ENCODE results near the gene DAB2IP.
"Not testable (repeated sequence)": the region's sequence is repeated elsewhere in the genome, so short reads cannot be mapped to it uniquely, and the experiment has no call there.

The DAB2IP gene

GRCh38 chr9:121626012-121626411, 25.4 kb upstream of the DAB2IP start:
- DNase-seq (ENCODE audit: low spot score), result no peak

GRCh38 chr9:121627427-121627826, 24.0 kb upstream of the DAB2IP start:
- DNase-seq (ENCODE audit: low spot score), result no peak

GRCh38 chr9:121628401-121628800, 23.0 kb upstream of the DAB2IP start:
- DNase-seq (ENCODE audit: low spot score), result no peak

- no peak for DNase-seq (ENCODE audit: low spot score)
Measured at GRCh38 chr9:121631115-121631514, 20.3 kb upstream of the DAB2IP start.

DNA sequence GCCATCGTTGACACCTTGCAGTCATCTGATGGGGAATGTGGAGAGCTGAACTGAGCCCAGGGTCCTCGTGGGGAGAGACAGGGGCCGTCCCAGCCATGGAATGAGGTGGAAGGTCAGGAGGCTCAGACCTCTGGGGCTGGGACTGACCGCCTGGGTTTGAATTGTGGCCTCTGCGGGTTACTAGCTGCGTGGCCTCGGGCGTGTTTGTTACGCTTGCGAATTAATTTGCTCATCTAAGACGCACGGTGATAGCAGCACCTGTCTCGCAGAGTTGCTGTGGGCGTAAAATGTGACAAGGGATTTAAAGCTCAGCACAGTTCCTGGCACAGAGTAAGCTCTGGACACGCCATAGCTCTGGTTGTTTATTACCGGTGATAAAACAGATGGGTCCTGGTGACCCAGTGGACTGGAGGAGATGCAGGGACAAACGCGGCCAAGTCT, 19.4 kb upstream of the DAB2IP start:
- no peak for DNase-seq (ENCODE audit: low spot score)

DNA sequence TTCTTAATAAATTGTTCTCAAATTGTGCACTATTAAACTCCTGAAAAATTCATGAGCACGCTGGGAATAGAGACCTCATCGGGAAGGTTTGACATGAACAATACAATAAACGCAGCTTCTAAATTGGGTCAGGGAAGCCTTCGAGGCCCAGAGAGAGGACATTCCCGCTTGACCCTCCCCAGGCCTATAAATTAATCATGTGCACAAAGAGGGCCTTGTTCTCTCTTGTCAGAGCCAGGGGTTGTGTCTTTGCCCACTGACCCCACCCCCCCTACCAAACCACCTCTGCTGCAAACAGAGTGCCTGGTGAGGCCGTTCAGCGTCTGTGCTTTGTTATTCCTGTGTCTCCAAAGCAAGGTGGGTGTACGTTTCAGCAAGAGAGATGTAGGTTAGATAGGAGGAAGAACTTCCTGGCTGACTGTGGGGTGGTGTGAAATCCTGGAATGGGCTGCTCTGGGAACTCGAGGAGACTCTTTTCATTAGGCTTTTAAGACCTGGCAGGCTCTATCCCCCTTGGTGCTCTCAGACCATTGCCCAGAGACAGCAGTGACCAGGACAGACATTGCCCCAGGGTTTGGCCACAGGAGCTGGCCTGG, 18.2 kb upstream of the DAB2IP start:
- DNase-seq (ENCODE audit: low spot score), result no peak

- DNase-seq (ENCODE audit: low spot score), result no peak
Measured at GRCh38 chr9:121633736-121634135, 17.7 kb upstream of the DAB2IP start.

- peak; percentile 51 for DNase-seq (ENCODE audit: low spot score)
Measured at GRCh38 chr9:121634329-121635261, 16.8 kb upstream of the DAB2IP start.

DNA sequence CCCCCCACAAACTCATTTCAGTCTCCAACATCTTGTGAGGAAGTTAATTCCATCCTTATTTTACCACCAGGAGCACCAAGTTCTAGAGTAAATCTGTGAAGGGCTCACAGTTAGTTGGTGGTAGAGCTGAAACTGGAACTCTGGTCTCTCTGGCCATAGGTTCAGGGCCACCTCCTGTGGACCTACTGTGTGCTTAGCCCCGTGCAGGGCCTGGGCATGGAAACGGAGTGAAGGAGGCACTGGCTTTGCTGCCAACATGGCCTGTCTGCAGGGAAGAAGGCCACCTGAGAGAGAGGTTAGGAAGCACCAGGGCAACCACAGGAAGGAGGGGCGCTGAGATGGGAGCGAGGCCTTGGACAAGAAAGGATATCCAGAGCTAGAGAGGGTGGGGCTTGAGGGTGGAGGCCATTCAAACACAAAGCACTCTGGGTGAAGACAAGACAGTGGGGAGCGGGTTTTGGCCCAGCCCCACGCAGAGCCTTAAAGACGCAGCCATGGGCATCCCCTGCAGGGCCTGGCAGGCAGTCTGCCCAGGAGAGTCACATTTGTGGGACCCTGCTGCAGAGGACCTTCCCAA, 16.0 kb upstream of the DAB2IP start:
- DNase-seq (ENCODE audit: low spot score), result no peak

DNA sequence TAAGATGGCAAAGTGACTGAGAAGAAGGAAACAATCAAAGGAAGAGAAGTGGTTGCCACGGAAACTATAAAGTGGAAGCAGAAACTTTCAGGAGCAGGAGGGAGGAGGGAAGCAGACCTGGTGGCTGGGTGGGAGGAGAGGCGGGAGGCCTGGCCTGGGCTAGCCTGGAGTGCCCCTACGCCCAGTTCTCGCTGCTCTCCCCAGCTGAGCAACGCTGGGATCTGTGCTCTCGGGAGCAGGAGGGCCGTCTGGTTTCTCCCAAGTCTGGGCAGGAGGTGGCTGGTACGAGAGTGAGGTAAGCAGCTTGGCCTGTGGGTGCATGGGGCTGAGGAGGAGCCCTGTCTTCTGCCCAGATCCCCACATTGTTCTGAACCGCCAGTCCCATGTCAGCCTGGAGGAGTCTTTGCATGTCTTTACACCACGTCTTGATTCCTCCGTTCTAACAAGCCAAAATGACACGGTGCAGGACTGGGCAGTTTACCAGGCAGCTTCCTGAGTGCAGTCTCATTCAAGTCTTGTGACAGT, 15.0 kb upstream of the DAB2IP start:
- peak; percentile 55 for DNase-seq (ENCODE audit: low spot score)

- DNase-seq (ENCODE audit: low spot score), result no peak
Measured at GRCh38 chr9:121636978-121637712, 14.3 kb upstream of the DAB2IP start.

DNA sequence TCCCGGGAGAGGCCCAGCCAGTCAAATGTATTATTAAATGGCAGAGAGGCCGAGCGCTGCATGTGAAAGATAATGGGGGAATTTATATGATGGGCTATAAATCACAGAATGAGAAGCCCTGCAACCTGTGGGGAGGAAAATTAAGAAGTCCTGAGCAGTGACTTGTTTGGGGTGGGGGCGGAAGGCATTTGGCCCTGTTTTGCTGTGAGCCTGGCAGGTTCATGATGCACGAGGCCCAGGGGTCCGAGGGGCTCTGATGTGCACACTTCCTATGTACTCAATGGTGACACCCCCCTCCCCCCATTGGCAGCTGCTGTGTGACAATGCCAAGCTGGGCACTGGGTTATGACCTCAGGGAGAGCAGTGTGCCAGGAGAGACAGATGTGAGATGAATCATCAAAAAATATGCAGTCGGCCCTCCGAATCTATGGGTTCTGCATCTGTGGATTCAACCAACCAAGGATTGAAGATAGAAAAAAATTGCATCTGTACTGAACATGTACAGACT, 13.7 kb upstream of the DAB2IP start:
- peak; percentile 77 for DNase-seq (ENCODE audit: low spot score)

DNA sequence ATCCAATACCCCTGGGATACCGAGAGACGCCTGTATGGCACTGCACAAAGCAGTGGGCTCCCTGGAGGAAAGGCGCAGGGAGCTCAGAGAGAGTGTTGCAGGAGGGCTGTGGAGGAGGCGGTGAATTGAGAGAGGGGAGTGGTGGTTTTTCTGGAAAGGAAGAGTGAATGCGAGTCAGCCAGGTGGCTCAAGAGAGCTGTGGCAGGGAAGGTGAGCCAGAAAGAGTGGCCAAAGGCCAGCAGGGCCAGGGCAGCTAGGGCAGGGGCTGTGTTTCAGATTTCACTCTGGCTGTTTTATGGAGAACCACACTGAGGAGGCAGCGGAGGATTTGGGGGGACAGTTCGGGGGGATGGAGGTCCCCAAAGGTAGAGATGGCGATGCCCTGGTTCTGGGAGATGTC, 13.0 kb upstream of the DAB2IP start:
- no peak for DNase-seq (ENCODE audit: low spot score)

- no peak for DNase-seq (ENCODE audit: low spot score)
Measured at GRCh38 chr9:121638901-121639592, 12.4 kb upstream of the DAB2IP start.

- DNase-seq (ENCODE audit: low spot score), result no peak
Measured at GRCh38 chr9:121639619-121640018, 11.8 kb upstream of the DAB2IP start.

GRCh38 chr9:121640076-121640475, 11.4 kb upstream of the DAB2IP start:
- peak; percentile 64 for DNase-seq (ENCODE audit: low spot score)

GRCh38 chr9:121640491-121641223, 10.8 kb upstream of the DAB2IP start:
- no peak for DNase-seq (ENCODE audit: low spot score)

GRCh38 chr9:121641224-121641611, 10.2 kb upstream of the DAB2IP start:
- no peak for DNase-seq (ENCODE audit: low spot score)

DNA sequence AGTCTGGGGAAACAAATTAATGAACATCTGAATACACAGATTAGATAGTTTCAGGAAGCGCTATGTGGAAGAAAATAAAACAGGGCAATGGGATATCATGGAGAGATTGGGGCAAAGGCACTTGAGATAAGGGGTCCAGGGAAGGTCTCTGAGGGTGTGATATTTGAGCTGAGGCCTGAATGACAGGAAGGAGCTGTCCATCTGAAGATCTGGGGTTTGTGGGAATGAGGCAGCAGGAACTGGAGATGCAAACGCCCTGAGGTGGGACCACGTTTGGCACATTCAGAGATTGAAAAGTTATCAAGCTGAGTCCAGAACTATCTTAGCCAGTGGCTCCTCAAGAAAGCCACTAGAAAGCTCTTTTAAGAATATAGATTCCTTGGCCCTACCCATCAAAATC, 8.7 kb upstream of the DAB2IP start:
- DNase-seq (ENCODE audit: low spot score), result no peak

DNA sequence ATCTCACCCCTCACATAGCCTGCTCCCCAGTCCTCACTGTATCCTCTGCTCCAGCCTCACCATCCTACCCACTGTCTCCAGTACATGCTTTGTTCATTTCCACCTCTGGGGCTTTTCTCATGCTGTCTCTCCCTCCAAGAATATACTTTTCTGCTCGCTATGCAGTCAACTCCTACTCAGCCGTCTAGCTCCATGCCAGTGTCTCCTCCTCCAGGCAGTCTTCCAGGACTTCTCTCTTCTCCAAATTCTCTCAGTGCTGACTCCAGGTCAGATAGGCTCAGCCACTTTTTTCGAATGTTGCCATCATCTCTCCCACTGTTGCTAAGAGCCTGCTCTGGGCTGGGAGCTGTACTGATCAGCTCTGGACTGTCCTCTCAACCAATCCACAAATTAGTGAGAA, 8.0 kb upstream of the DAB2IP start:
- no peak for DNase-seq (ENCODE audit: low spot score)

DNA sequence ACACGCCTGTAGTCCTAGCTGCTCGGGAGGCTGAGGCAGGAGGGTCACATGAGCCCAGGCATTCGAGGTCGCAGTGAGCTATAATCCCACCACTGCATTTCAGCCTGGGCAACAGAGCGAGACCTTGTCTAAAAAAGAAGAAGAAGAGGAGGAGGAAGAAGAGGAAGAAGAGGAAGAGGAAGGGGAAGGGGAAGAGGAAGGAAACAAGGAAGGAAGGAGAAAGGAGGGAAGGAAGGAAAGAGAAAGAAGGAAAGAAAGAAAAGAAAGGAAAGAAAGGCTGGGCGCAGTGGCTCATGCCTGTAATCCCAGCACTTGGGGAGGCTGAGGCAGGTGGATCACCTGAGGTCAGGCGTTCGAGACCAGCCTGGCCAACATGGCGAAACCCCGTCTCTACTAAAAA, 7.4 kb upstream of the DAB2IP start:
- DNase-seq (ENCODE audit: low spot score), result not testable (repeated sequence)
